ENCODE results near the gene PDGFA.

GRCh38 chr7:545470-545869 lies 25.8 kb upstream of the PDGFA start:
- no peak for TF ChIP-seq CTCF (IDR thresholded peaks at IDR 0.05 in 4 of 5, conservative IDR thresholded peaks at IDR 0.05 in 1 of 5)
- no peak for TF ChIP-seq POLR2A (IDR thresholded peaks at IDR 0.05)
